HG03354 (cell line): ENCODE measurements around the gene PTPRG.

Experiments used
- ATAC-seq: cut with Tn5 transposase; IDR thresholded peaks from one replicate; pipeline ENCODE4 v1.9.1; 2021; ENCODE audit warnings: mild to moderate bottlenecking; ENCODE audit not compliant: unreplicated experiment, poor library complexity, severe bottlenecking

PTPRG gene

GRCh38 chr3:61986473-61986872, 425.1 kb downstream of the PTPRG start:
- no peak for ATAC-seq

DNA sequence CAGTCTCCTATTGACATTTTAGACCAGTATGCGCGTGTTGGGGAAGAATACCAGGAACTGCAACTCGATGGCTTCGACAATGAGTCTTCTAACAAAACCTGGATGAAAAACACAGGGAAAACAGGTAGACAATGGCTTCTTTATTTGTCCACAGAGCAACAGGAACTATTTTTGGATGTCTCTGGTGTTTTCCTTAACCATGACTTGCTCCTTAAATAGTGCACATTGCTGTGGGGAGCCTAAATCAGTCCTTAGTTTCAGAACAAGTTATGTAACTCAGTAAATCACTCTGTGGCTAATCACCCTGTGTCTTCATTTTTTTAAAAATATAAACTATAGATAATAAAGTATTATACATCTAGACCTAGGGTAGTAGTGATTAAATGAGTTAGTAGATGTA, 428.3 kb downstream of the PTPRG start:
- no peak for ATAC-seq

DNA sequence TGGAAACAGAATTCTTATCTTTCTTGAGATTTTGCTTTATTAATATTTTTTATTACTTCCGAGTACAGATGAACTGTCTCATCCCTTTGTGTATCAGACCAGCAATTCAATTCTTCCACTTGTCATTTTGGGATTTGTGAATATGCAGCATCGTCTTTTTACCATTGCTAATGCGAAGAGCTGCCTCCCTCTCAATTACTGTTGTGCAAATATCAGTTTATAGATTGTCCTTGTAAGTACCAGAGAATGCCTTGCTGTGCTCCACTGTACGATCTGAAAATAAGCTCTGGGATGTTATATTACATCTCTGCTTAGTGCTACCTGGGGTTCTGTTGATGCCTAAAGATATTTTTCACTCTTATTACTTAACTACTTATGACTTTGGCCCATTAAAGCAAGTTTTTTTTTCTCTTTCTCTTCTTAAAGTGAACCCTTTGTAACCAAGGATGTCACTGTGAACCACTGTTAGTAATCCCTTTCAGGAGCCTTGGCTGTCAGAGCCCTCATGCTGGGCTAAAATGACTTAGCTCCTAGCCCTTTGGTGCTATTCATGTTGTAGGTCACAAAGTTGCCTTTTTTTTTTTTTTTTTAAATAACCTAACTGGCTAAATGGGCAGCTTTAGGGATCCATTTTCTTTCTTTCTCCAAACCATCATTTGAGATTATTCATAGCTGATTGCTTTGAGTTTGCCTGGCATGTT, 429.1 kb downstream of the PTPRG start:
- no peak for ATAC-seq

- ATAC-seq: no peak
Measured at GRCh38 chr3:61991706-61992105, 430.3 kb downstream of the PTPRG start.

DNA sequence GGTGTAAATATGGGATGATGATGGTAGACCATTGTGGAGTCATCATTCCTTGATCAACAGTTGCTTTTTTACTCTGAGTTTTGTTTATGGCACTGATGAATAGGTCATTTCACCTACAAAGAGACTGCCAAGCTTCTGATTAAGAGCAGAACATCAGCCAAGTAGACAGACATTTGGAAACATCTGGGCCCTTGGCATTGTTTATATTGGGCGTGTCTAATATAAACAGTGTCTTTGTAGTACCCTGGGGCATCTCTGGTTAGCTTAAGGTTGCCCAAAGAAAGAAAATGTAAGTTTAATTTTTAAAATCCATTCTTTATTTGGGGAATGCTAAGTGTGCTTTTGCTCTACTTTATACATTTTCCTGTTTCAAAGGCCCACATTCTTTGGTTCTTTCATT, 435.0 kb downstream of the PTPRG start:
- no peak for ATAC-seq

DNA sequence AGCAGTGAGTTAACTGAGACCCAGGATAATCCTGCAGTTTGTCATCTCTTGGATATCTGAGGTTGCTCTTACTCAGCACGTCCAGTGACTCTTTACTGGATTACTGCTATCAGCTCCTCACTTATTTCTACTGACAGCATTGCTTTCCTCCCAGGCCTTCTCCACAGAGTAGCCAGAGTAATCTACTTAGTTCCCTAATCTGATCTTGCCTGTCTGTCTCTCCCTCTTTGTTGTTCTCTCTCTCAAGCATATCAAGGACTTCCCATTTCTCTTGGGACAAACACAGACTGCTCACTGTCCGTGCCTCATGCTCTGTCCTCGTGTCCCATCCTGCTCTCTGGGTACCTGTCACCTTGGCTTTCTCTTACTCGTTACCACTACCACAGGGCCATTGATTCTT, 435.7 kb downstream of the PTPRG start:
- ATAC-seq: no peak

GRCh38 chr3:62003835-62004234, 442.5 kb downstream of the PTPRG start:
- no peak for ATAC-seq

DNA sequence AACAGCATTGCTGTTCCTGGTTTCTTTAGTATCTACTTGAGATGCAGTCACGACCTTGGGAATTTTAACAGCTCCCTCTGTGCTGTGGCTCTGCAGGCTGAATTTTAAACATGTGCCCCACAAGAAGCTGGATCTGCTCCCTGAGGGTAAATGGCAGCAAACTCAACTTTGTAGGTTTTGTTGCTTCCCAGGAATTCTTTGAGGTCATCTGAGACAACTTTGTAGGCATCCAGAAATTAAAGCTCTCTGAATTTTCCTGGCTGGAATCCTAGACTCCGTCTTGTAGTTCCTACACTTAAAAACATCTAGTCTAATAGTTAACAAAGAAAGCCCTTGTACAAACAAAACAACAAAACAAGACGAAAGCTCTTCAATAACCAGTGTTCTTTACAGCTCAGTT, 445.7 kb downstream of the PTPRG start:
- no peak for ATAC-seq

GRCh38 chr3:62010989-62011388, 449.6 kb downstream of the PTPRG start:
- ATAC-seq: no peak

GRCh38 chr3:62011666-62012065, 450.3 kb downstream of the PTPRG start:
- ATAC-seq: no peak

DNA sequence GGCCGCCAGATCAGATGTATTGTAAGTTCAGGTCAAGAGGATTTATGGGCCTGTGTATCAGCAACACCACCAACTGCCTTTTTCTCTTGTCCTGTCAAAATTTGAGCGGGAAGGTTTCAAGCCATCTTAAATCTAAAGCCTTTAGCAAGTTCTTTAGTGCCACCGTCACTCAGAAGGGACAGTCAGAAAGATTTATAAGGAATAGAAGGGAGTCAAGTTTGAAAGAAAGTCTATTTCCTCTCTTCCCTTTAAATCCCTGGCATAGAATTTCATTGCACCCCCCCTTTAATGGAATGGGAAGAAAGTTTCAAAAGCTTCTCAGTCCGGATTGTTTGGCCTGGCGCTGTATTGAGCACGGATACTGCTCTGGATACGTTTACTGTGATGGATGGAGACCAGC, 452.6 kb downstream of the PTPRG start:
- no peak for ATAC-seq

DNA sequence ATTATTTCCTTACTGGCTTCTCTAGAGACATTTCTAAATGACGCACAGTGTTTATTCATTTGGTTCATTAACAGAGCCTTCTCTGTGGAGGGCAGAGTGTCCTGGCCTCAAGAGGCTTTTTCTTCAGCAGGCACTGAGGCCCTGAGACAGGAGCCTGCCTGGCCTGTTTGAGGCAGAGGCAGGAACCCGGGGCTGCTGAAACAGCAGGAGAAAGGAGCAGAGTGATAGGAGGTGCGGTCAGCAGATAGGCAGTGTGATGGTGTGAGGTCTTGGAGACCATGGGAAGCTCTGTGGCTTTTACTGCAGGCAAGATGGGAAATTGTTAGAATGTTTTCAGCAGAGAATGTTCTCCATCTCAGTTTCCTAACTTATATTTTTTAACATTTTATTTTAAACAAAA, 453.7 kb downstream of the PTPRG start:
- no peak for ATAC-seq

DNA sequence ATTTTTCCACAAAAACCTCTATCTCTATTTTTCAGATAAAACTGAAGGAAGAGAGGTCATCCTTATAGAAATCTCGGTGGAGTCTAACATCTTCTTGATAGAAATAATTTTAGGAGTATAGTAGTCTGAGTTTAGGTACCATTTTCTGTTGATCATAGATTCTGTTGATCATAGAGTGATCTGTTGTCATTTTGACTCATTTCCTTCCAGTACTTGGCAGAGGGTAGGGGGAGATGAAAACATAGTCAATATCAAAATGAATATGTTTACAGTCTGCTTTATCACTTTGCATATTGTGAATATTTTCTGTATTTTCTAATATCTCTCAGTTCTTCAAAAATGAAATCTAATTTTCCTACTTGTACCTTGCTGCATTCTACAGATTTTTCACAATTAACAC, 458.5 kb downstream of the PTPRG start:
- ATAC-seq: no peak

- ATAC-seq: no peak
Measured at GRCh38 chr3:62020706-62021105, 459.3 kb downstream of the PTPRG start.

DNA sequence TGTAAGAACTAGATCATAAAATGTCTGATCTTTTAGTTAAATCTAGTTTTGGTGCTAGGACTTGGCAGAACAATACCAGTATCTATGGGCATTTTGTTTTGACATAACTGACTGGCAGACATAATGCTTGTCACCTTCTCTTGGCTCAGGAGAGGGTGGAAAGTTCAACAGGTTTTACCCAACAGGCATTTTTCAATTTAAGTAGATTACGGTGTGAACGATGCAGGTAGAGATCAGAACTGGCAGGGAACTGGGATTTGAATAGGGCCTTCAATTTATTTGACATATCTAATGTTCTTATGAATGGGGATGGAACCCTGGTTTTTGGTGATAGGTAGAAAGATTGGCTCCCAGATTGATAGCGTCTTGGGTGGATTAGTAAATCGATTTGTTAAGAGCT, 460.9 kb downstream of the PTPRG start:
- ATAC-seq: no peak

GRCh38 chr3:62024882-62025281, 463.5 kb downstream of the PTPRG start:
- no peak for ATAC-seq

- no peak for ATAC-seq
Measured at GRCh38 chr3:62025913-62026312, 464.5 kb downstream of the PTPRG start.

DNA sequence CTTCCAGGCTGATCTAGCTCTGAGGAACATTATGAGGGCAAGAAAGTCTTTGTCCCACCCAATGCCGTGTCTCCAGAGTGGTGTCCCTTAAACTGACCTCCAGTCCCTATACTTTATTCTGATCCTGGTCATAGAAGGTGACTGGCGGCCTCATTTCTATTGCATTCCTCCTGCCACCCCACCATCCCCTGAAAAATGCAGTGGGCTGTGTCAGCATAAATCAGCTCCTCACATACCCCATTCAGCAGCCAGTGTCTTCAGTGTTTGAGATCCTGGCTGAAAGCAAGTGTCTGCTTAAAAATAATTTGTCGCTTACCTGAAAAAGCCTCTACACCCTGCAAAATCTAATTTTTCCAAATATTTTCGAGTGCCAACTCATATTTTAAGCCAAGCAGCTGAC, 465.9 kb downstream of the PTPRG start:
- no peak for ATAC-seq

- no peak for ATAC-seq
Measured at GRCh38 chr3:62027796-62028195, 466.4 kb downstream of the PTPRG start.

DNA sequence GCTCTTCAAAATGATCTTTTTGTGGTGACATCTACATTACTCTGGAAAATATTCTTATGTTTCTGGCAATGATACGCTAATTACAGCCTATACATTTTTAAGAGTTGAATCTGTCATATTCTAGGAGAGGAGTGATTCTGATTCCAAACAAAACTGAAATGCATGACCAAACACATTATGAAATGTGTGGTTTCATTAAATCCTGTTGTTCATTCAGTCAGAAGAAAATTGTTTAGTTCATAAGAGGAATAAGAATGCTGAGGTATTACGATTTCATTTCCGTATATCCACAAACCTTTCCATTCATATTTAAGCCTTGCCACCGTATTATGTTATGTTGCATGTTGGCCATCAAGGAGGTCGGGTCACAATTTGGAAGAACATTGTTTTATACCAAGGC, 466.9 kb downstream of the PTPRG start:
- no peak for ATAC-seq

DNA sequence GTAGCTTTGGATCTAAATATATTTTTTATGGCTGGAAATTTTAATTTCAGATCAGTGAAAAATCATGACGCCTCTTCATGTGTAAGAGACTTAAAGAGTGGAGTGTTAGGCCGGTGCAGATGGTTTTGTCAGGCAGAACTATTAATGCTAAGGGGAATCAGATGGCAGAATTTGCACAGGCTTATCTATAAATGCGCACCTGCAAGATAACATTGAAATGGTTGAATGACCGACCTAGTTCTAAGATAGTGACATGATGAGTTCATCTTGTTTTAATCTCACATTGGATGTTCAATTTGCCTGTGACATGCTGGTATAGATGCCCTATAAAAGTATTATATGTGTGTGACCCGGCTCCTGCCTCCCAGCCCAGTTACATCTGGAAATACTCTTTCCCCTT, 471.4 kb downstream of the PTPRG start:
- ATAC-seq: no peak

GRCh38 chr3:62035402-62036057, 474.2 kb downstream of the PTPRG start:
- ATAC-seq: no peak
